IMR-90 (cell line): ENCODE measurements around the gene PPY. TPM values are rescaled to one million over a fixed set of nuclear protein-coding genes. Genes with fewer than 3 reads are reported as not detected.

Experiments used
- ATAC-seq: fragments of 200-7000 bp; cut with Tn5 transposase; 2 replicates; pipeline ENCODE4 v1.9.1; 2020; ENCODE audit warnings: low read depth, mild to moderate bottlenecking, moderate library complexity
- BruUV-seq: library from RNA; stranded (reverse); fragments of 400-500 nt; replicated peaks from 2 replicates; lab custom pipeline; 2021; lab: Mats Ljungman, UMichigan
- CTCF ChIA-PET: fragments of 300-600 bp; formaldehyde crosslinking; extraction: SDS; loops from one replicate; lab custom pipeline; 2021; ENCODE audit warnings: antibody characterized with exemption; lab: Yijun Ruan, JAX
- POLR2A ChIA-PET: fragments of 300-600 bp; sonication (Branson Sonifier 250); formaldehyde crosslinking; loops from one replicate; lab custom pipeline; 2022; ENCODE audit warnings: antibody characterized with exemption; ENCODE audit not compliant: unreplicated experiment; lab: Charles Lee
- DNase-seq: peaks from one replicate; pipeline ENCODE4 v3.0.0; 2013
- H2AFZ ChIP-seq: replicated peaks from 2 replicates; pipeline ENCODE3; 2013; ENCODE audit warnings: low read length, mild to moderate bottlenecking; ENCODE audit not compliant: poor library complexity
- H2AK5ac ChIP-seq: 2 replicates; pipeline ENCODE4 v1.6.1; 2013; ENCODE audit warnings: low read depth, low read length, inconsistent platforms
- H2AK9ac ChIP-seq: replicated peaks from 2 replicates; pipeline ENCODE3; 2013; ENCODE audit warnings: mild to moderate bottlenecking, low read depth, low read length, moderate library complexity; ENCODE audit not compliant: poor library complexity
- H2BK120ac ChIP-seq: 2 replicates; pipeline ENCODE4 v1.6.1; 2013; ENCODE audit warnings: low read depth, low read length, inconsistent platforms
- H2BK15ac ChIP-seq: 3 replicates; pipeline ENCODE4 v1.6.1; 2013; ENCODE audit warnings: low read depth, low read length, inconsistent platforms
- H2BK20ac ChIP-seq: 2 replicates; pipeline ENCODE4 v1.6.1; 2013; ENCODE audit warnings: low read depth, mild to moderate bottlenecking, inconsistent platforms, low read length, moderate library complexity
- H2BK5ac ChIP-seq: 2 replicates; pipeline ENCODE4 v1.6.1; 2013; ENCODE audit warnings: mild to moderate bottlenecking, low read depth, low read length, inconsistent platforms; ENCODE audit not compliant: poor library complexity, severe bottlenecking
- H3K14ac ChIP-seq: replicated peaks from 2 replicates; pipeline ENCODE4 v1.6.1; 2013; ENCODE audit warnings: low read depth, low read length, inconsistent platforms
- H3K18ac ChIP-seq: 2 replicates; pipeline ENCODE4 v1.6.1; 2013; ENCODE audit warnings: low read depth, low read length, control low read depth
- H3K23ac ChIP-seq: 2 replicates; pipeline ENCODE4 v1.6.1; 2013; ENCODE audit warnings: low read depth, low read length, inconsistent platforms
- H3K27ac ChIP-seq: 2 replicates; pipeline ENCODE4 v1.5.1; 2013; ENCODE audit warnings: mild to moderate bottlenecking, control low read depth, low read length; ENCODE audit not compliant: insufficient read depth
- H3K27me3 ChIP-seq: 2 replicates; pipeline ENCODE4 v1.6.1; 2013; ENCODE audit warnings: low read length; ENCODE audit not compliant: control insufficient read depth, insufficient read depth
- H3K36me3 ChIP-seq: 2 replicates; pipeline ENCODE4 v1.6.1; 2013; ENCODE audit warnings: low read length, mixed read lengths; ENCODE audit not compliant: control insufficient read depth, insufficient read depth
- H3K4ac ChIP-seq: 2 replicates; pipeline ENCODE4 v1.6.1; 2013; ENCODE audit warnings: low read depth, low read length, inconsistent platforms
- H3K4me1 ChIP-seq: 2 replicates; pipeline ENCODE4 v1.6.1; 2013; ENCODE audit warnings: low read length, mixed read lengths; ENCODE audit not compliant: control insufficient read depth, insufficient read depth
- H3K4me2 ChIP-seq: 2 replicates; pipeline ENCODE4 v1.6.1; 2013; ENCODE audit warnings: low read depth, mild to moderate bottlenecking, control low read depth, low read length, moderate library complexity
- H3K4me3 ChIP-seq: 2 replicates; pipeline ENCODE4 v1.5.1; 2013; ENCODE audit warnings: low read depth, mild to moderate bottlenecking, control low read depth, low read length, moderate library complexity; ENCODE audit not compliant: insufficient read depth
- H3K56ac ChIP-seq: 2 replicates; pipeline ENCODE4 v1.6.1; 2013; ENCODE audit warnings: low read length, inconsistent platforms; ENCODE audit not compliant: insufficient read depth; ENCODE audit errors: extremely low read depth
- H3K79me1 ChIP-seq, 2 experiments: 2 replicates each; pipeline ENCODE4 v1.6.1; 2013; ENCODE audit warnings: low read length in 2 of 2, inconsistent platforms in 1 of 2, low read depth in 1 of 2
- H3K9ac ChIP-seq: 2 replicates; pipeline ENCODE4 v1.6.1; 2013; ENCODE audit warnings: low read depth, low read length, control low read depth
- H3K9me1 ChIP-seq: 2 replicates; pipeline ENCODE4 v1.6.1; 2013; ENCODE audit warnings: low read length, inconsistent platforms; ENCODE audit not compliant: insufficient read depth
- H3K9me3 ChIP-seq: 2 replicates; pipeline ENCODE4 v1.6.1; 2013; ENCODE audit warnings: low read length; ENCODE audit not compliant: control insufficient read depth, insufficient read depth
- H4K20me1 ChIP-seq: 2 replicates; pipeline ENCODE4 v1.6.1; 2013; ENCODE audit warnings: low read length, inconsistent platforms; ENCODE audit not compliant: insufficient read depth
- H4K5ac ChIP-seq: 2 replicates; pipeline ENCODE4 v1.6.1; 2013; ENCODE audit warnings: mild to moderate bottlenecking, low read depth, low read length, control low read depth
- H4K8ac ChIP-seq, 2 experiments: 2 replicates each; pipeline ENCODE4 v1.6.1; 2013; ENCODE audit warnings: low read depth in 2 of 2, low read length in 2 of 2, control low read depth in 1 of 2, inconsistent platforms in 1 of 2
- H4K91ac ChIP-seq: 2 replicates; pipeline ENCODE4 v1.6.1; 2013; ENCODE audit warnings: low read depth, low read length, inconsistent platforms; ENCODE audit not compliant: insufficient read depth
- BHLHE40 ChIP-seq: fragments of 150-350 bp; IDR thresholded peaks from 2 replicates; pipeline ENCODE4 v1.6.1; 2016; ENCODE audit warnings: mild to moderate bottlenecking, low read depth, low read length
- ELK1 ChIP-seq: fragments of 150-350 bp; IDR thresholded peaks from 2 replicates; pipeline ENCODE4 v1.6.1; 2016; ENCODE audit warnings: low read depth, mild to moderate bottlenecking, low read length, moderate library complexity, borderline replicate concordance
- RAD21 ChIP-seq: IDR thresholded peaks from 2 replicates; pipeline ENCODE4 v1.6.1; 2012; ENCODE audit warnings: low read length, improper control_type of control experiment
- SMC3 ChIP-seq: fragments of 150-350 bp; IDR thresholded peaks from 2 replicates; pipeline ENCODE4 v1.6.1; 2016; ENCODE audit warnings: low read depth, mild to moderate bottlenecking, antibody characterized with exemption, low read length, moderate library complexity
- WGBS, 2 experiments: methylation state at CpG; one replicate each; pipeline versions ENCODE4 v1.1.5 to v1.1.7; 2013; ENCODE audit warnings: missing lambda C conversion rate in 2 of 2; ENCODE audit not compliant: insufficient read length in 1 of 2; ENCODE audit errors: extremely low coverage in 2 of 2; 5-methylcytosine and 5-hydroxymethylcytosine counted together
- dilution Hi-C: fragments of 300-500 bp; cut with HindIII; formaldehyde crosslinking; loops from one replicate; pipeline ENCODE4 v1.14.3; 2018; ENCODE audit warnings: low sequenced_read_pairs; ENCODE audit not compliant: unreplicated experiment
- in situ Hi-C: fragments of 300-500 bp; cut with MboI; formaldehyde crosslinking; loops from 3 replicates; pipeline ENCODE4 v1.14.3; 2019; ENCODE audit warnings: low sequenced_read_pairs, inconsistent platforms, mixed read lengths
- intact Hi-C: fragments of 100-400 bp; cut with micrococcal nuclease; formaldehyde crosslinking; loops from 2 replicates; pipeline ENCODE4 v1.10.0; 2022
- polyA plus RNA-seq, 3 experiments: library from polyadenylated mRNA; depleted of rRNA; stranded (reverse); fragments of >200 nt; gene quantifications; 2 replicates each; pipeline ENCODE4 v1.2.3, GENCODE V29; 2012; ENCODE audit warnings: low replicate concordance in 1 of 3
- total RNA-seq: library from RNA; depleted of rRNA; stranded (reverse); fragments of >200 nt; gene quantifications from 2 replicates; pipeline ENCODE4 v1.2.3, GENCODE V29; 2012

Gene PPY
- total and polyA plus RNA-seq, 2 of the 4 experiments (the other 2 are of a cell fraction) = not detected

GRCh38 chr17:43978078-43978477, 35.8 kb upstream of the PPY start:
- BruUV-seq = no TSS peak
- Histone ChIP-seq H3K4ac (no peak overlapping the region), H2BK120ac (no peak overlapping the region), H2BK15ac (no peak overlapping the region), H3K18ac (no peak overlapping the region), H2AFZ (no peak overlapping the region), H3K56ac (no peak overlapping the region), H3K36me3 (no peaks in the 10 kb centered on the region), H3K14ac (no peak overlapping the region), H4K5ac (no peak overlapping the region), H3K4me1 (no peaks in the 10 kb centered on the region), H2BK5ac (no peak overlapping the region), H2BK20ac (no peak overlapping the region), H3K23ac (no peak overlapping the region), H3K4me2 (no peak overlapping the region), H2AK9ac (no peak overlapping the region), H3K4me3 (no peak overlapping the region), H4K8ac (no peak overlapping the region), H3K79me1 (no peaks in the 10 kb centered on the region), H3K27me3 (peaks cover 61% of the 10 kb centered on the region), H3K27ac (no peak overlapping the region), H2AK5ac (no peak overlapping the region), H3K9ac (no peak overlapping the region), H4K91ac (no peak overlapping the region), H4K20me1 (no peaks in the 10 kb centered on the region), H3K9me3 (no peaks in the 10 kb centered on the region), H3K9me1 (no peaks in the 10 kb centered on the region)
- ATAC-seq = no peak
- in situ Hi-C loops = no loop called here
- WGBS, 2 experiments = no CpG with 5 or more reads among the region's 2 CpGs
- DNase-seq = no peak
- dilution Hi-C loops = no loop called here
- TF ChIP-seq RAD21 = no peak
- TF ChIP-seq BHLHE40 = no peak
- TF ChIP-seq SMC3 = no peak
- TF ChIP-seq ELK1 = no peak
- intact Hi-C loops = no loop called here
- ChIA-PET CTCF (no interaction called here), POLR2A (no interaction called here)
